NB4 (cell line): ENCODE measurements around the gene PTMA.

ENCODE experiments used
- DNase-seq: peaks from one replicate; pipeline ENCODE4 v3.0.0; 2010; ENCODE audit warnings: low read depth
- H3K4me3 ChIP-seq: one replicate; pipeline ENCODE4 v1.5.1; 2011; ENCODE audit warnings: mild to moderate bottlenecking, low read depth, low read length, moderate library complexity
- CTCF ChIP-seq: IDR thresholded peaks from one replicate; pipeline ENCODE4 v1.5.1; 2012; ENCODE audit warnings: low read depth, low read length
- MYC ChIP-seq: IDR thresholded peaks from 2 replicates; pipeline ENCODE4 v1.6.1; 2011; ENCODE audit warnings: low read depth, low read length
- POLR2A ChIP-seq: IDR thresholded peaks from 2 replicates; pipeline ENCODE4 v1.6.1; 2011; ENCODE audit warnings: mild to moderate bottlenecking; ENCODE audit not compliant: insufficient read length; ENCODE audit errors: extremely low read depth
- TF ChIP-seq, protein P1 (sequence below): IDR thresholded peaks from 2 replicates; pipeline ENCODE4 v1.6.1; 2011; ENCODE audit warnings: low read depth, low read length

Gene PTMA

GRCh38 chr2:231717281-231718171, 9.2 kb downstream of the PTMA start:
- H3K4me3 ChIP-seq: peak overlapping the region; percentile 35
- TF ChIP-seq, protein P1, sequence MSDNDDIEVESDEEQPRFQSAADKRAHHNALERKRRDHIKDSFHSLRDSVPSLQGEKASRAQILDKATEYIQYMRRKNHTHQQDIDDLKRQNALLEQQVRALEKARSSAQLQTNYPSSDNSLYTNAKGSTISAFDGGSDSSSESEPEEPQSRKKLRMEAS: peak; percentile 96
- TF ChIP-seq MYC: peak; percentile 59
- no peak for TF ChIP-seq CTCF
- TF ChIP-seq POLR2A: peak; percentile 44
- DNase-seq: peak; percentile 99

DNA sequence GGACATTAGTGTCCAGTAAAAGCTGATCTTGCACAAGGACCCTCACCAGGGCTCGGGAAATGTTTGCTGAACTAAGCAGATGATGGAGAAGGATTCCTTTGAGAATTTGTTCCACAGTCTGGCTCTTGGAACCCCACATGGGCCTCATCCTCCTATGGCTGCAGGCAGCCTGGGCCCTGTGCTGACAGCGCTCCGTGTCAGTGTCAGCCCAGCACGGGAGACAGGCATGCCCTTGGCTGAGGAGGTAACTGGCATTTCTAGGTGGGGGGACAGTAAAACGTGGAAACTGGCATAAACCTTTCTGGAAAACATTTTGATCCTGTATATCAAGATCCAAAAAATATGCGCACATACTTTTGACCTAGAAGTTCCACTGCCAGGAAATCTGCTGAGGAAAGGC, 10.5 kb downstream of the PTMA start:
- TF ChIP-seq, protein P1: no peak
- TF ChIP-seq CTCF: no peak
- TF ChIP-seq MYC: no peak
- no peak for TF ChIP-seq POLR2A
- H3K4me3 ChIP-seq: no peak overlapping the region
- no peak for DNase-seq

DNA sequence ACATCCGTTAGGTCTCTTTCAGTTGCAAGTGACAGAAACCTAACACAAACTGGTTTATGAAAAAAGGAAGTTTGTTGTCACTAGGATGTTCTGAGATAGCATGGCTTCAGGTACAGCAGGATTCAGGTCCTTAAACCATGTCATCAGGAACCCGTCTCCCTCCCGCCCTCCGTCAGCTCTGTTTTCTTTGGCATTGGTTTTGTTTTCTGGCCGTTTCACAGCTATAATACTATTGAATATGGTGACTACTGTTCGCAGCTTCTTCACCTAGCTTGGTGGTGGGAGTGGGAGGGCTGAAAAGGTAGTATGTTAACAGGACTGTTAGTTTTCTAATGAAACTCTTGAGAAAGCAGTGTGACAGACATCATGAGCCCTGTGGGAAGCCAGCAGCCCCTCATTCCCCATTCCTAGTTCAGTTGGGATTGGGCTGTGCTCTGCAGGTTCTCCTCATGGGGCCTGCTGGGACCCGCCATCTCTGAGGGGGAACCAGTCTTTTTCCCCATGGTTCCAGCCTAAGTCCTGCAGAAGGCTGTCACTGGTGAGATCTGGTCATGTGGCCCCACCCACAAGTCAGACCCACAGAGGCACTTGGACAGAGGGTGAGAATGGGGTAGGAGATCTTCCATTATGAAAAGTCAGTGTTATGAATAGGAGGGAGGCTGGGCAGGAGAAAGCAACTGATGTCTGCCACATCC, 12.1 kb downstream of the PTMA start:
- no peak overlapping the region for H3K4me3 ChIP-seq
- TF ChIP-seq POLR2A (no peak), MYC (no peak)
- no peak for DNase-seq

DNA sequence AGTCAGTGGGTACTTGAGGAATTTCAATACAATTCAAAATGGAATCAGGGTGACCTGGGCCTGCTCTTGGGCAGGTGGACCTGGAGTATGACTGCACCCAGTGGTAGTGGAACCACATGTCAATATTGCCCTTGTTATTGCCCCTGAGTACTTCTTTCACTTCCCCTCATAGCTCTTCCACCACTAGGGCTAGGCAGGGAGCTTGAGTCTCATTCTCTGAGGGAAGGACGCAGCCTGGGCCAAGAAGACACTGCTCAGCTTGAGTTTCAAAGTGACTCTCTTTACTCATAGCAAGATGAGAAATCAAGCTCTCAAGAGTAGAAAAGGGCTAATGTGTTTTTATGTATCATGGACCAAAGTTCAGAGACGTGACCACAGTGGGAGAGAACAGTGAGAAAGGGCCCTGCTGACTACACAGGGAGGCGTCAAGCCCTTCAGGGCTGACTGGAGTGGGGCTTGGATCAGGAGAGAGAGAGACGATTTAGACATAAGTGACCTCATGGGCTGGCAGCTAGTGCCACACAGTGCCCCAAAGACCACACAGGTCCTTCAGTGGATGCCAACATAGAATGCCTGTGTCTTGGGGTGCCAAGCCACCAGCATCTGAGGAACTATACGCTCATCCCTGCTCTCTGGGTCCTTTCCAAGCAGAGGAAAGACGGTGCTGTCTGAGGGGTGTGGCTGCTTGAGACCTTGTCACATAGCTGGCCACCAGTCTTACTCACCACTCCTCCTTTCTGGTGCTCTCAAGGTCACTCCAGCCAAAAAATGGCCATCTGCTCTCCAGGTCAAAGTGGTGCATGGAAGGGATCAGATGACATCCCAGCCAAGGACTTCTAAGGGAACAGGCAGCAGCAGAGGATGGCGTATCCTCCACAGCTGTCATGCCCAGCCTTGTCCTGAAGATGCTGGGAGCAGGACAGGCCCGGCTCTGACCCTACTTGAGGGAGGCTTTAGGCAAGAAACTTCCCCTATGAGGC, 13.0 kb downstream of the PTMA start:
- H3K4me3 ChIP-seq: no peak overlapping the region
- TF ChIP-seq CTCF: no peak
- TF ChIP-seq POLR2A: no peak
- TF ChIP-seq, protein P1: no peak
- TF ChIP-seq MYC: no peak
- peak; percentile 39 for DNase-seq

GRCh38 chr2:231722721-231723307, 14.5 kb downstream of the PTMA start:
- DNase-seq: no peak
- H3K4me3 ChIP-seq: no peak overlapping the region
- TF ChIP-seq, protein P1: no peak
- TF ChIP-seq POLR2A (no peak), CTCF (no peak), MYC (no peak)
